PC-9 (cell line): ENCODE measurements around the gene EXOSC5. TPM values are rescaled to one million over a fixed set of nuclear protein-coding genes. Genes with fewer than 3 reads are reported as not detected.

Source experiments
- BruUV-seq: library from RNA; stranded (reverse); fragments of 400-500 nt; replicated peaks from 2 replicates; lab custom pipeline; 2021; lab: Mats Ljungman, UMichigan
- CTCF ChIA-PET: fragments of 300-600 bp; sonication (Branson Sonifier 250); formaldehyde crosslinking; loops from one replicate; lab custom pipeline; 2022; ENCODE audit warnings: antibody characterized with exemption; lab: Charles Lee
- POLR2A ChIA-PET: fragments of 300-600 bp; sonication (Branson Sonifier 250); formaldehyde crosslinking; loops from one replicate; lab custom pipeline; 2022; ENCODE audit warnings: antibody characterized with exemption; ENCODE audit not compliant: unreplicated experiment; lab: Charles Lee
- DNase-seq, 2 experiments: peaks; one replicate each; pipeline versions ENCODE4 v3.0.0 to v3.0.0-alpha.2; 2015 to 2022; ENCODE audit warnings: mixed read lengths in 1 of 2
- H2AFZ ChIP-seq: fragments of 200-600 bp; sonication (generic); 2 replicates; pipeline ENCODE4 v1.8.1; 2017; ENCODE audit warnings: antibody characterized with exemption
- H3F3A ChIP-seq: fragments of 200-600 bp; sonication (generic); 2 replicates; pipeline ENCODE4 v1.8.1; 2017; ENCODE audit warnings: antibody characterized with exemption, mild to moderate bottlenecking, low read depth; ENCODE audit not compliant: insufficient read depth
- H3K27ac ChIP-seq: fragments of 200-600 bp; sonication (generic); 2 replicates; pipeline ENCODE4 v1.6.1; 2016; ENCODE audit warnings: mixed run types
- H3K27me3 ChIP-seq: fragments of 200-600 bp; sonication (generic); 2 replicates; pipeline ENCODE4 v1.6.1; 2016; ENCODE audit warnings: low read depth, mixed run types; ENCODE audit not compliant: insufficient read depth
- H3K36me3 ChIP-seq: fragments of 200-600 bp; sonication (generic); 2 replicates; pipeline ENCODE4 v1.6.1; 2016; ENCODE audit warnings: low read depth, mixed run types
- H3K4me1 ChIP-seq: fragments of 200-600 bp; sonication (generic); replicated peaks from 2 replicates; pipeline ENCODE4 v1.6.1; 2016; ENCODE audit warnings: mixed run types; ENCODE audit not compliant: insufficient read depth
- H3K4me2 ChIP-seq: fragments of 200-600 bp; sonication (generic); 2 replicates; pipeline ENCODE4 v1.6.1; 2017; ENCODE audit warnings: mixed run types
- H3K4me3 ChIP-seq: fragments of 200-600 bp; sonication (generic); 2 replicates; pipeline ENCODE4 v1.6.1; 2016; ENCODE audit warnings: mixed run types
- H3K79me2 ChIP-seq: fragments of 200-600 bp; sonication (generic); 2 replicates; pipeline ENCODE4 v1.6.1; 2017; ENCODE audit warnings: low read depth, mixed run types
- H3K9me2 ChIP-seq: fragments of 200-600 bp; sonication (generic); 2 replicates; pipeline ENCODE4 v1.8.1; 2017; ENCODE audit warnings: mild to moderate bottlenecking; ENCODE audit not compliant: insufficient read depth
- H3K9me3 ChIP-seq: fragments of 200-600 bp; sonication (generic); 2 replicates; pipeline ENCODE4 v1.8.1; 2016; ENCODE audit warnings: low read depth; ENCODE audit not compliant: insufficient read depth
- H4K20me1 ChIP-seq: fragments of 200-600 bp; sonication (generic); 2 replicates; pipeline ENCODE4 v1.8.1; 2017; ENCODE audit not compliant: insufficient read depth
- EZH2 ChIP-seq: fragments of 200-600 bp; sonication (generic); IDR thresholded peaks from 2 replicates; pipeline ENCODE4 v1.8.0; 2017; ENCODE audit warnings: antibody characterized with exemption, low read depth
- intact Hi-C: fragments of 100-400 bp; cut with micrococcal nuclease; formaldehyde crosslinking; loops from one replicate; pipeline ENCODE4 v1.10.0; 2022; ENCODE audit not compliant: unreplicated experiment
- total RNA-seq: library from RNA; stranded (reverse); gene quantifications from 2 replicates; pipeline ENCODE4 v1.2.3, GENCODE V29; 2021
- TF ChIP-seq, protein P1 (sequence below): fragments of 200-600 bp; sonication (generic); conservative IDR thresholded peaks from 2 replicates; pipeline ENCODE4 v1.6.1; 2017; ENCODE audit warnings: mixed run types, antibody characterized with exemption, mild to moderate bottlenecking, moderate library complexity

The EXOSC5 gene
- total RNA-seq, 1 experiment from 2014 or later, result 37.7 TPM

DNA sequence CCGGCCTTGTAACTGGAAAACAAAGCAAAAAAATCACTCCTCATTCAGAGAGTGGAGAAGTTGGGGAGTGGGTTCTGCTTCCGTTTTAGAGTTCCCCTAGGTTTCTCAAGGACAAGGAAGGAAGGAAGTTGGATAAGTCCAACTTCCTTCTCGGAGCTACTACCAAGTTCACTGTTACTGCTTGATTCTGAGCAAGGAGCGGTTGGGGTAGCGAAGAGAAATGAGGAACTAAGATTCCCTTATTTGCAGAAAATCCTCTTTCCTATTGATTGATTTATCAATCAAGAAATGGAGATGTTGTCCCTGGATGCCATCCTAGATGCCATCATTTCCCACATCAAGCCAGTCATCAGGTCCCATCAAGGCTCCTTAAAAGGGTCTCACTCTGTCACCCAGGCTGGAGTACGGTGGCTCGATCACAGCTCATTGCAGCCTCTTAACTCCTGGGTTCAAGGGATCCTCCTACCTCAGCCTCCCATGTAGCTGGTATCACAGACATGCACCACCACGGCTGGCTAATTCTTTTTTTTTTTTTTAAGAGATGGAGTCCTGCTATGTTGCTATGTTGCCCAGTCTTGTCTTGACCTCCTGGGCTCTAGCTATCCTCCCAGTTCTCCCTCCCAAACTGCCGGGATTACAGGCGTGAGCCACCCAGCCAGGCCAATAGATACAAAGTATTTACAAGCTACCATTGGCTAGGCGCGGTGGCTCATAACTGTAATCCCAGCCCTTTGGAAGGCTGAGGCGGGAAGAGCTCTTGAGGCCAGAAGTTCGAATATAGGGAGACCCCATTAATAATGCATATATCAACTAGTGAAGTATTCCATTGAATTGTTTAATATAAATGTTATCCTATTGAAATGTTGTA is 32.4 kb downstream of the EXOSC5 start:
- intact Hi-C loops, result no loop called here

DNA sequence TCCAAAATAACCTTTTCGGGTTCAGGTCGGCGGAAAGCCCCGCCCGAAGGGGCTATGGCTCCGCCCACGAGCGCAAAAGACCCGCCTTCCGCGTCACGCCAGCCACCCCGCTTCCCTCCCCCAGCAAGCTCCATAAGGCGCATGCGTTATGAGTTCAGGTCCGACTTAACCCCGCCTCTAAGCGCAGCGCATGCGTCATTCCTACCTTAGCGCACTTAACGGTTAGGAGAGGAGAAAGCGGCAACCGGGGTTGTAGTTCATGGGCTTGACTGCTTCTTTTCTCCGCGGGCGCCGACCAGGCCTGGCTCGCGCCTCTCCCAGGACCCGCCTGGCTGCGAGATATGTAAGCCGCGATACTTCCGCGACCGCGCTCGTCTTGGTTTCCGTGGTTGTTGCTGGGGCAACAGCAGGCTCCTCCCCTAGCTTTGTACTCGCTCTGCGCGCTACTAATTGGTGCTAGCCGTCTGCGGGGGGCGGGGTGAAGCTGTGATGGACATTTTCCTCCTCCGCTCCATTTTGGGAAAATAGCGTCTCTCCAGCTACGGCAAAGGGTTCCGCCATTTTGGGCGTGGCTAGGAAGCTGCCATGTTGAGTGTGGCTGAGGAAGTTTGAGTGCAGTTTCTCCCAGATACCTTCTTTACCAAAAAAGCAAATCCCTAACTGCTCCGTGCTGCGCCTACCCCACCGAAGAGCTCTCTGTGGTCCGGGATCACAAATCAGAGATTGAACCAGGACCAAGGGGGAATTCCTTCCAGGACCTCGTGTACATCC is 33.2 kb downstream of the EXOSC5 start, which contains the start of gene B9D2:
TSS of gene B9D2 (minus strand) at position 397 of the 771 bp plus-strand sequence. CDS start 630 bp downstream, outside the sequence.
- Histone ChIP-seq H3K4me2 (peak within 1 kb of the TSS; percentile 87), H3K4me1 (peaks cover 21% of the 10 kb centered on the region), H3K9me3 (no peaks in the 10 kb centered on the region), H3K27ac (peak within 1 kb of the TSS; percentile 88), H3K36me3 (no peaks in the 10 kb centered on the region), H3K79me2 (peaks cover 23% of the 10 kb centered on the region), H2AFZ (peak within 1 kb of the TSS; percentile 92), H3F3A (peaks cover 5% of the 10 kb centered on the region; the same call in 1 of the 2 replicates), H3K27me3 (no peaks in the 10 kb centered on the region), H3K4me3 (peak within 1 kb of the TSS; percentile 78), H4K20me1 (no peaks in the 10 kb centered on the region), H3K9me2 (no peaks in the 10 kb centered on the region)
- TSS peak; percentile 79 for BruUV-seq
- intact Hi-C loops, result no loop called here
- POLR2A ChIA-PET, result interaction anchor here (0.5 to 1.3 kb wide), 11 partner anchors 17 to 758 kb away, joined by 3 to 25 read pairs (median 4); partner anchors contain the start of genes ACTMAP, ERFL and HNRNPUL1
- CTCF ChIA-PET, result interaction anchor here (1.2 kb wide), 1 partner anchor 11 kb away, joined by 10 read pairs; the partner anchor contains the start of gene TGFB1
- peak; percentile 93 to 97 for DNase-seq
- no peak for TF ChIP-seq EZH2
- TF ChIP-seq, protein P1, sequence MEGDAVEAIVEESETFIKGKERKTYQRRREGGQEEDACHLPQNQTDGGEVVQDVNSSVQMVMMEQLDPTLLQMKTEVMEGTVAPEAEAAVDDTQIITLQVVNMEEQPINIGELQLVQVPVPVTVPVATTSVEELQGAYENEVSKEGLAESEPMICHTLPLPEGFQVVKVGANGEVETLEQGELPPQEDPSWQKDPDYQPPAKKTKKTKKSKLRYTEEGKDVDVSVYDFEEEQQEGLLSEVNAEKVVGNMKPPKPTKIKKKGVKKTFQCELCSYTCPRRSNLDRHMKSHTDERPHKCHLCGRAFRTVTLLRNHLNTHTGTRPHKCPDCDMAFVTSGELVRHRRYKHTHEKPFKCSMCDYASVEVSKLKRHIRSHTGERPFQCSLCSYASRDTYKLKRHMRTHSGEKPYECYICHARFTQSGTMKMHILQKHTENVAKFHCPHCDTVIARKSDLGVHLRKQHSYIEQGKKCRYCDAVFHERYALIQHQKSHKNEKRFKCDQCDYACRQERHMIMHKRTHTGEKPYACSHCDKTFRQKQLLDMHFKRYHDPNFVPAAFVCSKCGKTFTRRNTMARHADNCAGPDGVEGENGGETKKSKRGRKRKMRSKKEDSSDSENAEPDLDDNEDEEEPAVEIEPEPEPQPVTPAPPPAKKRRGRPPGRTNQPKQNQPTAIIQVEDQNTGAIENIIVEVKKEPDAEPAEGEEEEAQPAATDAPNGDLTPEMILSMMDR, result no peak

More for the DNA sequence above, 32.4 kb downstream of the EXOSC5 start:
- Histone ChIP-seq H3K9me3 (no peaks in the 10 kb centered on the region), H3K4me1 (peaks cover 21% of the 10 kb centered on the region), H3K9me2 (no peaks in the 10 kb centered on the region), H3K36me3 (no peaks in the 10 kb centered on the region), H3K79me2 (peaks cover 23% of the 10 kb centered on the region), H3K27me3 (no peaks in the 10 kb centered on the region), H3K4me3 (peak overlapping the region; percentile 78), H3K4me2 (peak overlapping the region; percentile 87), H2AFZ (peak overlapping the region; percentile 92), H3F3A (peaks cover 5% of the 10 kb centered on the region; the same call in 1 of the 2 replicates), H3K27ac (peak overlapping the region; percentile 88), H4K20me1 (no peaks in the 10 kb centered on the region)
- POLR2A ChIA-PET, result interaction anchor here (0.6 to 1.3 kb wide), 4 partner anchors 35 to 750 kb away, joined by 3 to 25 read pairs (median 10); partner anchors contain the start of genes ACTMAP and HNRNPUL1
- no TSS peak for BruUV-seq
- no peak for TF ChIP-seq EZH2
- TF ChIP-seq, protein P1, result no peak
- CTCF ChIA-PET, result interaction anchor here (0.5 to 0.7 kb wide), 4 partner anchors 13 to 160 kb away, joined by 3 to 6 read pairs (median 5); no protein-coding TSS in a partner anchor
- no peak for DNase-seq

DNA sequence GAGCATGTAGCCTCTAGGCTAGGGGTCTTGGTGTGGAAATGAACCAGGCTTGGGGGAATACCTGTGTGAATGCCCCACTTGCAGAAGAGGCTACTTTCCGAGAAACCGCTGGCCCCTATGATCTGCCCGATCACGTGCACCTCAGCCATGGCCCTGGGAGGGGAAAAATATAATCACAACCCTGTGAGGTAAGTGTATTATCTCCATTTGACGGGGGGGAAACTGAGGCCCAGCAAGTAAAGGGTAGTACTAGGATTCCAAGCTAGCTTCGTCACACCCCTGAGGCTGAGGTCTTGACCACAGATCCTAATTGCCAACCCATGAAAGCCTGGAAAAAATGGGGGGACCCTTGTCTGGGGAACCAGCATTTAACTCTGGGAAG is 33.8 kb downstream of the EXOSC5 start:
- no peak for DNase-seq
- no peaks in the 10 kb centered on the region for H3K27me3 ChIP-seq
- intact Hi-C loops, result no loop called here
- peak overlapping the region; percentile 87 for H3K4me2 ChIP-seq
- no peaks in the 10 kb centered on the region for H3K36me3 ChIP-seq
- H3K4me1 ChIP-seq, result peaks cover 21% of the 10 kb centered on the region
- peak overlapping the region; percentile 88 for H3K27ac ChIP-seq
- TF ChIP-seq, protein P1, result no peak
- TF ChIP-seq EZH2, result no peak
- H3F3A ChIP-seq, result peaks cover 5% of the 10 kb centered on the region; the same call in 1 of the 2 replicates
- CTCF ChIA-PET, result interaction anchor here (1.2 kb wide), 1 partner anchor 10 kb away, joined by 10 read pairs; the partner anchor contains the start of gene TGFB1
- TSS peak; percentile 61 for BruUV-seq
- H3K4me3 ChIP-seq, result peak overlapping the region; percentile 78
- no peaks in the 10 kb centered on the region for H3K9me2 ChIP-seq
- H3K79me2 ChIP-seq, result peaks cover 23% of the 10 kb centered on the region
- no peaks in the 10 kb centered on the region for H3K9me3 ChIP-seq
- H2AFZ ChIP-seq, result peak overlapping the region; percentile 92
- POLR2A ChIA-PET, result interaction anchor here (0.5 to 1.3 kb wide), 9 partner anchors 18 to 613 kb away, joined by 3 to 25 read pairs (median 4); partner anchors contain the start of genes ACTMAP, ERFL and HNRNPUL1
- no peaks in the 10 kb centered on the region for H4K20me1 ChIP-seq
